ENCODE data around the gene LEPR.
A peak's percentile ranks its signal among the peaks of the same experiment; 100 is the strongest.

DNA sequence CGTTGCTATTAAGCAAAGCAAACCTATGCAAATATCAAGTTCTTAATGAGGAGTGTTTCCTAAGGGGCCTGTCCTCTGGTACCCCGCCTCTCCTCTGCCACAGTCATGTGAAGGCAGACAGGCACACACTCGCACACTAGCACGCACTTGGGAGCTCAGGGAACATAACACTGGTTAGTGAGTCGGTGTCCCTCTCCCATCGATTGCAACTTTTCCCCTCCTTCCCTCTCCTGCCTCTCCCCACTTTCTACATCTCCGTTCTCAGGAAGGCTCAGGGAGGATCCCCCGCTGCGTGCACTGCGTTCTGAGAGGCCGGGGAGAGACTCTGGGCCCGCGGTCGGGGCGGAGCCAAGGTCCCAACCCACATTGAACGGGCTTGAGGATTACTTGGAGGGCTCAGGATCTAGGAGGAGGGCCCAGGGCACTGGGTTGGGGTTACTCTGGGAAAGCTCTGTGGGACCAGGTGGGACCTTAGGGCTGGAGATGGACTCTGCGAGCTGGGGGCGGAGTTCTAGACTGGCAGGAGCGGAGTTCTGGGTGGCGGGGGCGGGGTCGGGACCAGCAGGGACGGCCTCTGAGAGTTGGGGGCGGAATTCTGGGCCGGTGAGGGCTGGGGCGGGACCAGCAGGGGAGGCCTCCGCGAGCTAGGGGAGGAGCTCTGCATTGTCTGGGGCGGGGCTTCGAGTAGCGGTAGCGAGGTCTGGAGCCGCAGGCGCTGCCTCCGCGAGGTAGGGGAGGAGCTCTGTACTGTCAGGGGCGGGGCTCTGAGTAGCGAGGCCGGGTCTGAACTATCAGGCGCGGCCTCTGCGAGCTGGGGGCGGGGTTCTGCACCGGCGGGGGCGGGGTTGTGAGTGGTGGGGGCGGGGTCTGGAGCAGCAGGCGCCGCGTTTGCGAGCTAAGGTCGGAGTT, 533 bp upstream of the LEPR start:
- TF ChIP-seq, protein P1, sequence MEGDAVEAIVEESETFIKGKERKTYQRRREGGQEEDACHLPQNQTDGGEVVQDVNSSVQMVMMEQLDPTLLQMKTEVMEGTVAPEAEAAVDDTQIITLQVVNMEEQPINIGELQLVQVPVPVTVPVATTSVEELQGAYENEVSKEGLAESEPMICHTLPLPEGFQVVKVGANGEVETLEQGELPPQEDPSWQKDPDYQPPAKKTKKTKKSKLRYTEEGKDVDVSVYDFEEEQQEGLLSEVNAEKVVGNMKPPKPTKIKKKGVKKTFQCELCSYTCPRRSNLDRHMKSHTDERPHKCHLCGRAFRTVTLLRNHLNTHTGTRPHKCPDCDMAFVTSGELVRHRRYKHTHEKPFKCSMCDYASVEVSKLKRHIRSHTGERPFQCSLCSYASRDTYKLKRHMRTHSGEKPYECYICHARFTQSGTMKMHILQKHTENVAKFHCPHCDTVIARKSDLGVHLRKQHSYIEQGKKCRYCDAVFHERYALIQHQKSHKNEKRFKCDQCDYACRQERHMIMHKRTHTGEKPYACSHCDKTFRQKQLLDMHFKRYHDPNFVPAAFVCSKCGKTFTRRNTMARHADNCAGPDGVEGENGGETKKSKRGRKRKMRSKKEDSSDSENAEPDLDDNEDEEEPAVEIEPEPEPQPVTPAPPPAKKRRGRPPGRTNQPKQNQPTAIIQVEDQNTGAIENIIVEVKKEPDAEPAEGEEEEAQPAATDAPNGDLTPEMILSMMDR (IDR thresholded peaks at IDR 0.05; ENCODE audit: extremely low read depth in 1 of 2, insufficient read depth in 1 of 2, low read depth in 1 of 2, low read length in 2 of 2), result no peak
- TF ChIP-seq POLR2A (IDR thresholded peaks at IDR 0.05; ENCODE audit: low read depth, low read length), result peak; percentile 5
- no peak for TF ChIP-seq GATA2 (IDR thresholded peaks at IDR 0.05; ENCODE audit: insufficient read depth, insufficient read length, low read depth, low read length)
- no peak for TF ChIP-seq POLR2AphosphoS5 (IDR thresholded peaks at IDR 0.05; ENCODE audit: insufficient read depth, low read depth, low read length)
- TF ChIP-seq, protein P2, sequence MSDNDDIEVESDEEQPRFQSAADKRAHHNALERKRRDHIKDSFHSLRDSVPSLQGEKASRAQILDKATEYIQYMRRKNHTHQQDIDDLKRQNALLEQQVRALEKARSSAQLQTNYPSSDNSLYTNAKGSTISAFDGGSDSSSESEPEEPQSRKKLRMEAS (IDR thresholded peaks at IDR 0.05; ENCODE audit: insufficient read depth, insufficient read length), result no peak
- no peak for TF ChIP-seq EZH2 (IDR thresholded peaks at IDR 0.05; ENCODE audit: borderline replicate concordance, low read depth, low read length, severe bottlenecking)
- no peak for TF ChIP-seq JUN (IDR thresholded peaks at IDR 0.05; ENCODE audit: borderline replicate concordance, insufficient read depth, insufficient read length, low read depth)
- TF ChIP-seq MYC (IDR thresholded peaks at IDR 0.05; ENCODE audit: low read depth, low read length), result no peak
